Middle frontal gyrus (tissue), 1 donor: ENCODE data around the gene SMURF1.

Experiments
- DNase-seq: peaks from one replicate; pipeline ENCODE4 v3.0.0-alpha.2; 2015; ENCODE audit warnings: low spot score; ENCODE audit errors: extremely low spot score

The SMURF1 gene

DNA sequence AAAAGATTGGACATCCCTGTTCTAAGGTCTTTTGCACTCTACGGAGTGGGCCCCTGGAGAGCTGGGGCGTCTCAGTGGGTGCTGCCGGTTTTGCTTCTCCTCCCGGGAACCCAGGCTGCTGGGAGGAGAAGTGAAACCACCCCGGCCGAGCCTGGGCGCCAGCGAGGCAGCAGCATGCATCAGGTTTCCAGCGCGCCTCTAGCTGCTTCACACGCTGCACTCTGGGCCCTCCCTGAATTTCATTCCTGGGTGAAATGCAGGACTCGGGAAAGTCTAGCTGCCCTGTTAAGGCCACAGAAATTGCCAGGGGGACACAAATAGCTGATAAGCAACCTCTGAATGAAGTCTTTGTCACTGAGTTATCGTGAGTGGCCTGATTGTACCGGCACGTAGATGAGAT is 138.1 kb downstream of the SMURF1 start:
- no peak for DNase-seq

DNA sequence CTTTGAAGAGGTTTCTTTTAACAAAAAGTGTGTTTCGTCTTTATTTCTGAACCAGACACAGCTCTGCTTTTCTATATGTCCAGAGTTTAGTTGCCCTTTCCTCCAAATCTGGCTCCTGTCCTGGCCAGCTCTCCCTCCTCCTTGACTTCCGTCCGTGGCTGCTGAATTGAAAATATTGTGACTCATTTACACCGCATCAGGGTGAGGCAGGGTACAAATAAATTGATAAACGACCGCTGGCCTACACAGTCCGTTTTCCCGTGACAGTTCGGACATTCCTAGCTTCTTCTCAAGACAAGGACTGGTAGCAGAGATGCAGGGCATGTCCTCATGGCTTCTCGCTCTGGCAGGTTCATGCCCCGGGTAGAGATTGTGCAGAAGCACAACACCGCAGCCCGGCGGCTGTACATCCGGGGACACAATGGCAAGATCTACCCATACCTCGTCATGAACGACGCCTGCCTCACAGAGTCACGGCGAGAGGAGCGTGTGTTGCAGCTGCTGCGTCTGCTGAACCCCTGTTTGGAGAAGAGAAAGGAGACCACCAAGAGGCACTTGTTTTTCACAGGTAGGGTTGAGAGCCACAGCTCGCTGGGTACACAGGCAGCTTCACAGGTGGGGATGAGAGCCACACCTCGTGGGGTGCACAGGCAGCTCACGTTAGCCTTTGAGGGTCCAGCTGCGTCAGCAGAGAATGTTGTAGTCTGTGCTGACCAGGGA is 139.0 kb downstream of the SMURF1 start:
- no peak for DNase-seq

DNA sequence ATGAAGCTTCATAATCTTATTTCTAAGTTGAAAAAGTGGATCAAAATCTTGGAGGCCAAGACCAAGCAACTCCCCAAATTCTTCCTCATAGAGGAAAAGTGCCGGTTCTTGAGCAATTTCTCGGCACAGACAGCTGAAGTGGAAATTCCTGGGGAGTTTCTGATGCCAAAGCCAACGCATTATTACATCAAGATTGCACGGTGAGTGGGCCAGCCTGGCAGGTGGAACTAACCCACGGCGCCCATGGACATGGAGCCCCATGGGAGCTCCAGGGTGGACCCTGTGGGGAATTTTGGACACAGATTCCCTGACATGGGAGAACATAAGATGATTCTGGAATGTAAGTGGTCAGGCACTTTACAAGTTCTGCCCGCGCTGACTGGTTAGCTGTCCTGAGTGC is 139.7 kb downstream of the SMURF1 start:
- no peak for DNase-seq

DNA sequence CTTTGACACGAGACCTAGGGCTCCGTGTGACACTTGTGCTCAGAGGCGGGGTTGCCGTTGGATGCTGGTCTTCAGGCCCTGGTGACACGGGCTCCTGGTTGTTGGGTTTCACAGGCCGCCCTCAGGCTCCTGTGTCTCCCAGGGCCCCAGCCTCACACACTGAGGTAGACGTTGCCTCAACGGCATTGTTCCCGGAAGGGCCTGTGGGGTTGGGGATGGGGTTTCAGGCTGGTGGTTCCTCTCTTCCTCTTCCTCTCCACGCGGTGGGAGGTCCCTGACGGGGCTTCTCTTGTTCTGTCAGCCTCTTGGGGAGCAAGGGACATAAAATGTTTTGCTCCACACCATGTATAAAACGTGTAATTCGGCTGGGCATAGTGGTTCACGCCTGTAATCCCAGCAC is 140.5 kb downstream of the SMURF1 start:
- DNase-seq = no peak

DNA sequence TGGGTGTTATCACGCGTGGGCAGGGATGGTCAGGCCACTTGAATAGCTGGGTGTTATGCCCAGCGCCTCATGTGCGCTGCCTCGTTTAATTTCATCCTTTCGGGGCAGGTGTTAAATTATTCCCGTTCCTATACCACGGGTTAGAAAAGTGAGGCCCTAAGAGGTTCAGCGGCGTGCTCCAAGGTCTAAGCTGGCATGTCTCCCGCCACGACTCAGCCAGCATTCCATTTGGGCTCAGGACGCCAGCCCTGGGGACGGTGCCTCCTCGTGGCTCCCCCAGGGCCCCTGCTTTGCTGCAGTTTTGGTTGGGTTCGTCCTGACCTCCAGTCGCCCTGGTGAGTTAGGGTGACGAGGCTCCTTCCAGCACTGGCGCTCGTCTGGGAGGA is 141.1 kb downstream of the SMURF1 start:
- DNase-seq = no peak

DNA sequence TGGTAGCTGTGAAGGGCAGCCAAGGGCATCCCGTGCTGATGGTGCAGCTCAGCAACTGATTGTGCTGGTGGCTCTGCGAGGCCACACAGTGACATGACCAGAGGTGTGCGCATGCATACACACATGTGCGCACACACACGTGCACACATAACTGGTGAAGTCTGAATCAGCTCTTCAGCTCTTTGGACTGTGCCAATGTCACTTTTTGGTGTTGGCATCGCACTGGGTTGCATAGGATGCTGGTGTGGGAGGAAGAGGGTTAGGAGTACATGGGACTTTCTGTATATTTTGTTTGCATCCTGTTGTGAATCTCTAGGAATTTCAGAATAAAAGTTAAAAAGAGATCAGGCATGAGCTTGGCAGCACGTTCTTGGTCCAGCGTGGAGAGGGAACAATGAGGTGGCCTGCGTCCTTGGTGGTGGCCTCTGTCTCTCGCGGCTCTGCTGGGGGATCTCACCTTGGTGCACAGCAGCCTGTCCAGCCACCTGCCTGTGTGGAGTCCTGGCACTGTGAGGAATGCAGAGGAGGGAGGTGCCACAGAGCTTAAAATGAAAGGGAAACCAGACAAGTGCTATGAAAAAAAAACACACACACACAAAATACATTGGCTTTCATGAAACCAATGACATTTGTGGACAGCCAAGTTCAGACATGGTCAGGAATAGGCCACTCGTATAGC is 141.6 kb downstream of the SMURF1 start:
- DNase-seq = no peak

DNA sequence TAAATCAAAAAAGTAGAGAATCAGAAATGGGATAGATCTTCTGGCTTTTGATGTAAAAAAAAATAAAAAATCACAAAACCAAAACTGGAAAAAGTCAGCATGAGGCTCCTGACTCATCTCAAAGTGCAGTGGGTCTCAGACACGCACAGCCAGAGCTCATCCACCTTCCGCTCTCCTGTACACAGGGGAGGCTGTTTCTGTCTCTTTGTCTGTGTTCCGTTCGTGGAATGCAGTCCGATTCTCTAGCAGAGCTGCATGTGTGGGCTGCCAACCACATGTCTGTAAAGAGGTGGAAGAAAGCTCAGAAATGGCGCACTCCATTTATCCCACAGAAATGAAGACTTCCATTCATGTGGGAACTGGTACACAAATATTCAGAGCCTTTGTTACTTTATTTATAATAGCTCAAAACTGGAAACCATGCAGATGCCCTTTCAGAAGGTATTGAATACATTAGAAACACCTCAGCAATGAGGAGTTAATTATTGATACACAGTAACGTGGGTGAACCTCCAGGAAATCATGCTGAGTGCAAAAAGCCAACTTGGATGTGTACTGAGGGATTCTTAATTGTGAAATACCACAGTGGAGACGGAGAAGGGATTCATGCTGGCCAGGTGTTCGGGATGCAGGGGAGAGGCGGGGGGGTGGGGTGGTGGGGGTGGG is 142.3 kb downstream of the SMURF1 start:
- peak; percentile 3 for DNase-seq

DNA sequence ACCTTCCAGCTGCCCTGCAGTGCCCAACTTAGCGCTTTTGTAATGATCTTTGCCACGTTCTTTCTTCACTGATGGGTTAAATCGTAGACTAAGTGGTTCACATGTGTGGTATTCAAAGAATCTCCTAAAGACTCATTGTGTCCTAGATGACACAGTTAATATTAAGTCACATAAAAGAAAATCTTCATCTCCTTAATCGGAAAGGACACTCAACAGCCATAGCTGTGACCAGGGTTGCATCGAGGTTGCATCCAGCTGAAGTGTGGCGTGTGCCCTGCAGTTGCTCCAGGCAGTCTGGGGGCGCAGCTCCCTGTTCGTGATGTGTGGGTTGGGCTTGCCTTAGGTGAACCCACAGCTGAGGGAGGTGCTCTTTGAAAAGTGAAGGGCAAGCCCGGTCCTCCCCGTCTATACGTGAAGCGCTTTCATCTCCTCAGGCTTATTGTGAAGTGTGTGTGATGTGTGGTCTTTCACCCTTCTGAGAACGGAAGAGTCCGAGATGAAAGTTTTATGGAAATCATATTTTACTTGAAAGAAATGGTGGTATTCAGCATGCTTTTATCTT is 142.9 kb downstream of the SMURF1 start:
- DNase-seq = no peak

DNA sequence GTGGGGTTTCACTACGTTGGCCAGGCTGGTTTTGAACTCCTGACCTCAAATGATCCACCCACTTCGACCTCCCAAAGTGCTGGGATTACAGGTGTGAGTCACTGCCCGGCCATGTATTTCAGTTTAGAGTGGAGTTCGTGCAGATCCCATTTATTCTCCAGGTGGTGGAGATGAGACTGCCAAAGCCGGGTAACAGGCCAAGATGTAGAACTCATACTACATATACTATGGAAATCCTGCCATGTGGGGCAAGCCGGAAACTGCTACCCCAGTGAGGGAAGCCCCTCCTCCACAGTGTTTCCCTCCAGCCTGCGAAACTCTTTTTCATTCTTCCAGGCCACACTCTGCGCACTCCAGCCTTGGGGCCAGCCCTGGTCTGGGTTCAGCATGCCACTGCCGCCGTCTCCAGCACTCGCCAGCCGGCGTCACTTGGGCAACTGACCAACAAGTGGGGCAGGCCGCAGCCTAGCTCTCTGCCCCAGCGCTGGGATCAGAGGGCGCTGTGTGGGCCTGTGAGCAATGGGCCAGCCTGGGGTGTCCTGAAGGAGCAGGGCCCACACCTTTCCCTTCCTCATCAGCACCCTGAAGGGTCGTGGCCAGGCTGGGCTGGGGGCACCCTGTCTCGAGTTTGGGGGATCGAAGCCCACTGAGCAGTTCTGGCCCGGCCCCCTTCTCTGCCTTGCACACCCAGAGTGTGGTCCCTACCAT is 143.6 kb downstream of the SMURF1 start:
- DNase-seq = no peak

DNA sequence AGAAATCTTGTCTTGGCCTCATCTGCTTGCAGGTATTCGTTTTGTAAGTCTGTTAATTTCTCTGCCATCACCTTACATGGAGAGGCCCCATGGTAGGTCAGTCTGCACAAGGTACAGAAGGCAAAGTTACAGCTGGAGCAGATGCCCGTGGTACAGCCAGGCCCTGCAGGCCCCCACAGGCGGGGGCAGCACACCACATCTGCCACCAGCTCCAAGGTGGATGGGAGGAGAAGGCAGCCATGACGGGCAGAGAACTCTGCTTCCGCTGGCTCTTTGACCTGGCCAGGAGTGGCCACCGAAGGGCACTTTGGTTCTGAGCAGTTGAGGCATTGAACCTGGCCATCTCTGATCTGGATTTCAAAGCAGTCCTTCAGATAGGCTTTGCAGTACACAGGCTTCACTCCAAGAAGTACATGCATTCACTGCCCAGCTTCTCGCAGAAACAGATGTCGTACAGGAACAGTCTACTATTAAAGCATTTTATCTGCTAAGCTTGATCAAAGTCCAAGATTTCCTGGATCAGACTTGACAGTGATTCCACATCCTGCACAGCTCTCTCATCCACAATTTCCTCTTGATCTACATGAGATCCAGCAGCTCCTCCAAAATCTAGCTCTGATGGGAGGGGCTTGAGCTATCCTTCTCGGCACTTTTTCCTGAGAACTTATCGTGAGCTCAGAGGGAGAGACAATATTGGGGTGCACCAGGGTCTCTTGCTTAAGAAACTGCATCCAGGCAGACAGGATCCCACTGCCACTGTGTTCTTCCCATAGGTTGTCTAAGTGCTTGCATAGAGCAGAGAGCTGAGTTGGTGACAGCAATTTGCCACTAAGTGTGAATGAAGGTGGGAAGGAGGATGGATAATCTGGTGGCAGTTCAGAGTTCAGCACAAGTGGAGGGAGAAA is 144.8 kb downstream of the SMURF1 start:
- peak; percentile 24 for DNase-seq

DNA sequence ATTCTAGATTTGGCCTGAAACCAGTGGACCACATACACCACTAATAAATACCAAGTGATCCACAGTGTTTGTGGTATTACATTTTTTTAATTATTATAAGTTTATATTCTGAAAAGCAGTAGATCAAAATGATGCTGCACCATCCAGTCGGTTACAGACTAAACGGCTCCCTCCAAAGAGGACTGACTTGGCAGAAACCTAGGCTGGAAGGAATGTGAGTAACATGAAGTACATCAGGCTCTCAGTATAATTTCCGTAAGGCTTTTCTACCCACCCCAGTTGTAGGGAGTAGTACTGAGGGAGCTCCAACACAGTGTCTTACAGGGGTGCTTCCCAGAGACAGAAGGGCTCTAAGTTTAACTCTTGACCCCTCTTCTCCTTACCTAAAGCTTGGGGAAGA is 146.1 kb downstream of the SMURF1 start:
- DNase-seq = no peak

DNA sequence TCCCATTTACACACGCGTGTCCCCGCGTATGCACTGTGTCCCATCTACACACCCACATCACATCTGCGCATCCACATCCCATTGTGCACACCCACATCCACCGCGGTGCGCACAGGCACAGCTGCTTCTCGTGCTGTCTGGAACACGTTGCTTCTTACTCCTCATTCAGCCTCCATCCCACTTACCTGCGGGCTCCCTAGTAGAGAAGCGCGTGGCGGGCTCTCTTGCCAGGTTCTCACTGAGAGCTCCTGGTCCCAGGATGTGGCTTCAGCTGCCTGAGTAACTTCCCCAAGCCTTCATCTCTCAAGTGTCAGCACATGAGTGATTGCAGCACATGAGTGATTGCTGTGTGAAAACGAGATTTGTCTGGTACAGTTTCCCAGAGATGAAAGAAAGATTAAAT is 147.8 kb downstream of the SMURF1 start:
- DNase-seq = no peak

DNA sequence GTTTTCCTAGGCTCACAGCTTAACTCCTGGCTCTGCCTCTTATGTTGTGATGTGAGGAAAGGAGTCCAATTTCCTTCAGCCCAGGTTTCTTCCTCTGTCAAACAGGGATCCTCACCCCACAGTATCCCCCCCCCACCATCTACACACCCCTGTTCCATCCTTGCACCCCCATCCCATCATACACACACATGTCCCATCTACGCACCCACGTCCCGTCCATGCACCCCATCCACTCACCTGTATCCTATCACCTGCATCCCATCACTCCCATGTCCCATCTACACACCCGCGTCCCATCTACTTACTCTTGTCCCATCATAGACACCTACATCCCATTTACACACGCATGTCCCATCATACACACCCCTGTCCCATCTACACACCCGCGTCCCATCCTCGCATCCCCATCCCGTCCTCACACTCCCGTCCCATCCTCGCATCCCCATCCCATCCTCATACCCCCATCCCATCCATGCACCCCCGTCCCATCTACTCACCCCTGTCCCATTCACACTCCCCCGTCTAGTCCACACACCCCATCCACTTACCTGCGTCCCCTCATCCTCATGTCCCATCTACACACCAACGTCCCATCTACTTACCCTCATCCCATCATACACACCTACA is 148.3 kb downstream of the SMURF1 start:
- no peak for DNase-seq

DNA sequence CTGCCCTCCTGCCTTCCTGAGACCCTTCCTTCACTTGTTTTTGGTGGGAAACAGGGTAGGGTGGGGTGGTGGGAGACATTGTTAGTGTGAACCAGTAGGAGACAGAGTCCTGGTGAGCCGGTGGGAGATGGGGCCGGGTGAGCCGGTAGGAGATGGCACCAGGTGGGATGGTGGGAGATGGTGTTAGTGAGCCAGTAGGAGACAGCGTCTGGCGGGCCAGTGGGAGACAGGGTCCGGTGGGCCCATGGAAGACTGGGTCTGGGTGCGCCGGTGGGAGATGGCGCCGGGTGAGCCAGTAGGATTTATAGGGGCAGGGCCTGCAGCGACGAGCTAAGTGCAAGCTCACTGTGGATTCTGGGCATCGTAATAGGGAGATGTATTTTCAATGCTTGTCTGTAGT is 148.8 kb downstream of the SMURF1 start:
- no peak for DNase-seq

DNA sequence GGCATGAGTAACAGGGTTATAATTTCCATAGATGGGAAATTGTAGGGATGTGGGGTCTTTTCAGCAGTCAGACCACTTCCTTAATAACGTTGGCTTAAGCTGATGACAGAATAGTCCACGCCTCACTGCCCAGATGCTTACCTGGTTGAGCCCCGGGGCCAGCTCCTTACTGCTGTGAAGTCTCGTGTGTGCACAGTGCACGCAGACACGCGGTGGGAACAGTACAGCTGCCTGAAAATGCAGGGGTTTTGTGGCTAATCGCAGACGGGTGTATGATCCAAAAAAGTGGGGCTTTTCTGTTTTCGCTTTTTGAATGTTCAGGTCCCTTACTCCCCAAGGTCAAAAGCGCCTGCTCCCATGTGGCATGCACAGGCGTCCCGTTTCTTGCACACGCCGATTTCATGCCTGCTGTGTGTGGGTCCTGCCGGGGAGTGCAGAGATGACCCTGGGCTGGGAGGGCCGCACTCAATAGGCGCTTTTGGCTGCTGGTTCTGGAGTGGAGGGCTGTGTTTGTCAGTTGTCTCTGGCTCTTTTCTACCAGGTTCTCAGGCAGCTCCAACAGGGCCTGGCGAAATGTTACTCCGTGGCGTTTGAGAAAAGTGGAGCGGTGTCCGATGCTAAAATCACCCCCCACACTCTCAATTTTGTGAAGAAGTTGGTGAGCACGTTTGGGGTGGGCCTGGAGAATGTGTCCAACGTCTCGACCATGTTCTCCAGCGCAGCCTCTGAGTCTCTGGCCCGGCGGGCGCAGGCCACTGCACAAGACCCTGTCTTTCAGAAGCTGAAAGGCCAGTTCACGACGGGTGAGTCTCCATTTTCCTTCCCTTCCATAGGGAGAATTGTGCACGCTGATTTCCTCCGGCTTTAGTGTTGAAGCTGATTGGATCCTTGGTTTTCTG is 149.6 kb downstream of the SMURF1 start:
- no peak for DNase-seq

DNA sequence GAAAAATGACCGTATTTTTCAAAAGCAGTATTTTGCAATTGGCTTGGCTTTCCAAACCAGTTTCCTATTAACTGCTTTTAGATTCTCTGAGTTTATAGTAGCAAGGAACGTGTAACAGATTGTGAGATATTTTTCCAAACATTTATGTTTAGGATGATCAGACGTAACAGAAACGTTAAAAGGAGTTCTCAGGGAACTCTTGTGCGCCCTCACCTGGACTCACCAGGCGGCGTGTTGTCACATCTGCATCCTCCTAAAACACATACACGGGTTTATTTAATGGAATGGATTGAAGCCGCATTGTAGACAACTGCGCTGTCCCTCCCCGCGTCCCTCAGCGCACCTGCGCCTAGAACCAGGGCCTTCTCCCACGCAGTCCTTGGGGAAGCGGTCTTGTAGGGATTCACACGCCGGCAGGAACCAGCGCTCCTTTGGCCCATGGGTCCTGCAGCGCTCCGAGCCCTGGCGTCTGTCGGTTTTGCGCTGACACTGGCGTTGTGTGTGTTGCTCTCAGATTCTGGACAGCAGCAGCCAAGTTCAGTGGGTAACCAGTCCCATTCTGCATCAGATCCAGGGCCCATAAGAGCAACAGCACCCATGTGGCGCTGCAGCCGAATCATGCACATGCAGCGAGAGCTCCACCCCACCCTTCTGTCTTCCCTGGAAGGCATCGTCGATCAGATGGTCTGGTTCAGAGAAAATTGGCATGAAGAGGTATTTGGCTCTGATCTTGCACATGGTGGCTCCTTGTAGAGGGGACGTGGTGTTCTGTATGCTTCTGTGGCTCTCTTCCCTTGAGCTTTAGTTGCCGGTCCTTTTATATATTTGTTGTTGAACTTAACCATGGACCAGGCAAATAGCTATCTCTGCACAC is 150.6 kb downstream of the SMURF1 start:
- DNase-seq = no peak

DNA sequence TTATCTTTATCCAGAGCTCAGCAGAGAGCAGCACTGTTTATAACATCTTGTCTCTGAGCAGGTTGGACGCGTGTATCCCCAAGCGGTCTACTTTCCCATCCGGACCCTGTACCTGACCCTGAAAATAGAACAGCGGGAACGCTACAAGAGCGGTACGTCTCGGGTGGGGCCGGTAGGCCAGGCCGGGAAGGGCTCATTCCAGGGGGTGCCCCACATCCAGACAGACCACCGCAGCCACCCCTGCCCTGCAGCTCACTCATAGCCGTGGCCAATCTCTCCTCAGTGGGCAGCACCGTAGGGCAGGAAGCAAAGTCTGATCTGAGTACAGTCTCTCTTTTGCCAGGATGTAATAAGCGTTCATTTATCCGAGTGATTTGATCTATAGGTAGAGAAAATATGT is 151.8 kb downstream of the SMURF1 start:
- no peak for DNase-seq

DNA sequence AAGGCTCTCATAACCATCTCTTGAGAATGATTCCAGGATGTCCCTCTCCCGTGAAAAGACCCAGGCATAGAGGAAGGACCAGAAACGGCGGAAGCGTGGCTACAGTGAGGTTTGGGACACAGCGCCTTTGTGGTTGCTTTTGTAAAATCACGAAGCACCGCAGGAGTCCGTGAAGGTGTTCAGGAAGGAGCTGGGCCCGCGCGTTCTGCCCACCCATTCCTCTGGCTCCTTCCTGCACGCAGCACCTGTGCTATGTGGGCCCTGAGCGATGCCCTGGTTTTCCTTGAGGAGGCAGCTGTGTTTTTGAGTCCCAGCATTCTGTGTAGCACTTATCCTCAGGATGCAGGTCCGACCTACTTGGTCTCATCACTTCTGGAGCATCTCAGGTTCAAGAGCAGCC is 152.8 kb downstream of the SMURF1 start:
- DNase-seq = no peak
